Ascending aorta (tissue), 2 donors: Measurements from ENCODE around the gene SUSD5. TPM values are rescaled to one million over a fixed set of nuclear protein-coding genes. Genes with fewer than 3 reads are reported as not detected.
A peak's percentile ranks its signal among the peaks of the same experiment; 100 is the strongest.

Source experiments
- DNase-seq, 2 donors: peaks; one replicate each; pipeline ENCODE4 v3.0.0-alpha.2; 2019; ENCODE audit warnings: low spot score in 2 of 2
- H3K27ac ChIP-seq, 2 donors: fragments of 200-600 bp; sonication (generic); one replicate each; pipeline ENCODE4 v1.5.1; 2016 to 2017; ENCODE audit warnings: mild to moderate bottlenecking in 1 of 2
- H3K27me3 ChIP-seq: fragments of 200-600 bp; sonication (generic); one replicate; pipeline ENCODE4 v1.5.1; 2017
- H3K36me3 ChIP-seq, 2 donors: fragments of 200-600 bp; sonication (generic); one replicate each; pipeline ENCODE4 v1.5.1; 2016
- H3K4me1 ChIP-seq, 2 donors: fragments of 200-600 bp; sonication (generic); one replicate each; pipeline ENCODE4 v1.5.1; 2016 to 2017; ENCODE audit warnings: mild to moderate bottlenecking in 1 of 2
- H3K4me3 ChIP-seq, 2 donors: fragments of 200-600 bp; sonication (generic); one replicate each; pipeline ENCODE4 v1.5.1; 2016 to 2017; ENCODE audit warnings: mild to moderate bottlenecking in 1 of 2
- H3K9me3 ChIP-seq, 2 donors: fragments of 200-600 bp; sonication (generic); one replicate each; pipeline ENCODE4 v1.5.1; 2016
- intact Hi-C: fragments of 100-400 bp; cut with DNase I; formaldehyde crosslinking; loops from one replicate; pipeline ENCODE4 v1.15.1; 2023
- total RNA-seq: library from RNA; depleted of rRNA; stranded (reverse); fragments of >200 nt; gene quantifications from one replicate; pipeline ENCODE4 v1.1.0, GENCODE V29; 2016
- TF ChIP-seq, protein P1 (sequence below), 3 experiments: fragments of 200-600 bp in 2 of 3; fragments of 450-650 bp in 1 of 3; sonication (generic) in 2 of 3; IDR thresholded peaks; one replicate each; pipeline ENCODE4 v1.5.1; 2016 to 2019; ENCODE audit warnings: antibody characterized with exemption in 3 of 3, mild to moderate bottlenecking in 1 of 3, moderate library complexity in 1 of 3

SUSD5 gene
- total RNA-seq, 1 donor from 2014 or later = 68.0 TPM

DNA sequence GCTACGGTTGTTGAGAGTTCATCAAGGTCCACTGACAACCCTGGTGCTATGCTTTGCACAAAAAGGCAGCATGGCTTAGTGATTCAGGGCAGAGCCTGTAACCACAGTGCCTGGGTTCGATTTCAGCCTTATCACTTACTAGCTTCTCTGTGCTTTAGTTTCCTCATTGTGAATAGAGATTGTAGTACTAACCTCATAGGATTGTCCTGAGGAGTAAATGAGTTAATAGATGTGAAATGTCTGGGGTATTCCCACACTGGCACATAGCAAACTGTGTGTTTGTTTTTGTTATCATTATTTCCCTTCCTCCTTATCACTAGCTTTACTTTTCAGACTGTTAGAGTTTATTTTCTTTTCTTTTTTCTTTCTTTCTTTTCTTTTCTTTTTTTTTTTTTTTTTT is 88.5 kb downstream of the SUSD5 start:
- TF ChIP-seq, protein P1, sequence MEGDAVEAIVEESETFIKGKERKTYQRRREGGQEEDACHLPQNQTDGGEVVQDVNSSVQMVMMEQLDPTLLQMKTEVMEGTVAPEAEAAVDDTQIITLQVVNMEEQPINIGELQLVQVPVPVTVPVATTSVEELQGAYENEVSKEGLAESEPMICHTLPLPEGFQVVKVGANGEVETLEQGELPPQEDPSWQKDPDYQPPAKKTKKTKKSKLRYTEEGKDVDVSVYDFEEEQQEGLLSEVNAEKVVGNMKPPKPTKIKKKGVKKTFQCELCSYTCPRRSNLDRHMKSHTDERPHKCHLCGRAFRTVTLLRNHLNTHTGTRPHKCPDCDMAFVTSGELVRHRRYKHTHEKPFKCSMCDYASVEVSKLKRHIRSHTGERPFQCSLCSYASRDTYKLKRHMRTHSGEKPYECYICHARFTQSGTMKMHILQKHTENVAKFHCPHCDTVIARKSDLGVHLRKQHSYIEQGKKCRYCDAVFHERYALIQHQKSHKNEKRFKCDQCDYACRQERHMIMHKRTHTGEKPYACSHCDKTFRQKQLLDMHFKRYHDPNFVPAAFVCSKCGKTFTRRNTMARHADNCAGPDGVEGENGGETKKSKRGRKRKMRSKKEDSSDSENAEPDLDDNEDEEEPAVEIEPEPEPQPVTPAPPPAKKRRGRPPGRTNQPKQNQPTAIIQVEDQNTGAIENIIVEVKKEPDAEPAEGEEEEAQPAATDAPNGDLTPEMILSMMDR (IDR thresholded peaks at IDR 0.05) = no peak
- Histone ChIP-seq H3K36me3 (peaks cover 52 to 78% of the 10 kb centered on the region in 2 donors), H3K4me3 (no peak overlapping the region), H3K9me3 (no peaks in the 10 kb centered on the region), H3K4me1 (peaks cover 0 to 11% of the 10 kb centered on the region in 2 donors), H3K27ac (no peak overlapping the region), H3K27me3 (no peaks in the 10 kb centered on the region)
- intact Hi-C loops = loop anchor here (2.0 kb wide), 2 partner anchors 19 to 89 kb away; partner anchors contain the start of gene SUSD5
- DNase-seq = no peak

DNA sequence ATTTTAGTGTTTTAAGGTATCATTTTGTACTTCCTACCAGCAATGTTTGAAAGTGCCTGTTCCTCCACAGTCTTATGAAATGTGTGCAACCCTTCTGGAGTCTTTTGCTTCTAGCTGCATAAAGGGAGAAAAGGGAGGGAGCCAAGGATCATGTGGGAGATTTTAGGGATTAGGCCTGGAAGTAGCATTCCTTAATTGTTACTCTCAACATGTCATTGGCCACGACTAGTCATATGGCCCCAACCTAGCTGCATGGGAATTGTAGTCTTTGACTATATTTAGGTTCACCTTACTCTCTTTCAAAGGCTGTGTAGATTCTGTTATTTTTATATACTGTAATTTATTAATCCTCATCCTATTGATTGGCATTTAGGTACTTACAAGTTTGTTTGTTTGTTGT is 89.9 kb downstream of the SUSD5 start:
- Histone ChIP-seq H3K27me3 (no peaks in the 10 kb centered on the region), H3K36me3 (peaks cover 49 to 74% of the 10 kb centered on the region in 2 donors), H3K27ac (no peak overlapping the region), H3K9me3 (no peaks in the 10 kb centered on the region), H3K4me3 (no peak overlapping the region), H3K4me1 (peaks cover 0 to 11% of the 10 kb centered on the region in 2 donors)
- DNase-seq = no peak
- TF ChIP-seq, protein P1 (IDR thresholded peaks at IDR 0.05) = no peak
- intact Hi-C loops = no loop called here

DNA sequence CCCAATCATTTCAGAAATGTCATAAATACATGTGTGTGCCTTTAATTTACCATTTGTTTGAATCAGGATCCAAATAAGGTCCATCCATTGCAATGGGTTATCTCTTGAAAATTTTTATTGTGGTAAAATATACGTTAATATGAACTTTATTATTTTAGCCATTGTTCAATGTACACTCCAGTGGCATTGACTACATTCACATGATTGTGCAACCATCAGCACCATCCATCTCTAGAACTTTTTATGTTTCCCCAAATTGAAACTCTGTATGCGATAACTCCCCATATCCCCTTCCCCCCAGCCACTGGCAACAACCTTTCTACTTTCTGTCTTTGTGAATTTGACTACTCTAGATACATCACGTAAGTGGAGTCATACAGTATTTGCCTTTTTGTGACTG is 92.8 kb downstream of the SUSD5 start:
- DNase-seq = no peak
- Histone ChIP-seq H3K27me3 (no peaks in the 10 kb centered on the region), H3K36me3 (peaks cover 56 to 73% of the 10 kb centered on the region in 2 donors), H3K27ac (no peak overlapping the region), H3K9me3 (no peaks in the 10 kb centered on the region), H3K4me1 (peaks cover 0 to 2% of the 10 kb centered on the region in 2 donors), H3K4me3 (no peak overlapping the region)
- intact Hi-C loops = no loop called here
- TF ChIP-seq, protein P1 (IDR thresholded peaks at IDR 0.05) = no peak

DNA sequence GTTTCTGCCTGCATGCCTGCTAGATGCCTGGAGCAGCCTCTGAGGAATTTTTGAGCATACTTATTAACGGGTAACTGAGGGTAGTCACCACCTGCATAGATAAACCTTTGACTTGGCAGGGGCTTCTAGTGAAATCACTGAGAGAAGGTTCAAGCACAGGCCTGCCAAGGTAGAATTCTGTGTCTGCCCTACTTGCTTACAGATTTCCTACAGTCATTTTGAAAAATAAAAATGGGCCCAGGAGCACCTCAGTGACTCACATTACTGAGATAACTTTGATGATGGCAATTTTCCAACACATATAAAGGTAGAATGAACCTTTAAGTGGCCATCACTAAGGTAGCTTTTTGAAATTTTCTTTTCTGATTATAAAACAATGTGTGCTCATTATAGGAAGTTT is 94.0 kb downstream of the SUSD5 start:
- H3K27ac ChIP-seq = peak overlapping the region in 1 of 2 donors; percentile 46
- peaks cover 55 to 71% of the 10 kb centered on the region in 2 donors for H3K36me3 ChIP-seq
- no peaks in the 10 kb centered on the region for H3K27me3 ChIP-seq
- peaks cover 0 to 5% of the 10 kb centered on the region in 2 donors for H3K4me1 ChIP-seq
- TF ChIP-seq, protein P1 (IDR thresholded peaks at IDR 0.05) = no peak
- intact Hi-C loops = no loop called here
- no peak overlapping the region for H3K4me3 ChIP-seq
- no peaks in the 10 kb centered on the region for H3K9me3 ChIP-seq
- DNase-seq = no peak

DNA sequence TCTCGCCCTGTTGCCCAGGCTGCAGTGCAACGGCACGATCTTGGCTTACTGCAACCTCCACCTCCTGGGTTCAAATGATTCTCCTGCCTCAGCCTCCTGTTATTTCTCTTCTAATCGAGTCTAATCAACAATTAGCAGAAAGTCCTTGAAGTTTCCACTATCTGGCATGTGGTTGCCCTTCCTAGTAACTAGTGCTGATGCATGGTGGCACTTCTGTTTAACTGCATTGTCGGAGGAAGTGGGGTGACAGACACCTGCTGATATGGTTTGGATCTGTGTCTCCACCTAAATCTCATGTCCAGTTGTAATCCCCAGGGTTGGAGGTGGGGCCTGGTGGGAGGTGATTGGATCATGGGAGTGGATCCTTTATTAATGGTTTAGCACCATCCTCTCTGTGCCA is 95.6 kb downstream of the SUSD5 start:
- no peaks in the 10 kb centered on the region for H3K9me3 ChIP-seq
- peaks cover 7 to 18% of the 10 kb centered on the region in 2 donors for H3K4me1 ChIP-seq
- TF ChIP-seq, protein P1 (IDR thresholded peaks at IDR 0.05) = no peak
- intact Hi-C loops = no loop called here
- peak overlapping the region in 1 of 2 donors; percentile 1 for H3K27ac ChIP-seq
- H3K36me3 ChIP-seq = peaks cover 54 to 70% of the 10 kb centered on the region in 2 donors
- H3K27me3 ChIP-seq = no peaks in the 10 kb centered on the region
- no peak for DNase-seq
- no peak overlapping the region for H3K4me3 ChIP-seq

DNA sequence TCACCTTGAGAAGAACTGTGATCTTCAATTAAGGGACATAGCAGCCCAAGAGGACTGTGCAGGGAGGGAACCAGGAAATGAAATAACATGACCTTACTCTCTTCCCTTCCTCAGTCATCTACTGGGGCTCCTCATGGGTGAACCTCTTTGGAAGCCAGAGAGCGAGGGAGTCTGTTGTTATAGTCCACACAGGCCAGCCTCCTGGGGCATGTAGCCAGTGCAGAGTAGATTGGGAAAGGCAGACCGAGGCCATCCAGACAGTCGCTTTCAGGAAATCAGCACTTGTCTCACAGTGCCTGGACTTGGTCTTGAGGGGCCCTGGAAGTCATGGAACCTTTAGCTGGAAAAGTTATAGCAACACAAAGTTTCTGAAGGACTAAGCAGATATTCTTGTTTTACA is 98.7 kb downstream of the SUSD5 start:
- TF ChIP-seq, protein P1 (IDR thresholded peaks at IDR 0.05) = no peak
- peaks cover 38 to 39% of the 10 kb centered on the region in 2 donors for H3K36me3 ChIP-seq
- DNase-seq = no peak
- peaks cover 7 to 28% of the 10 kb centered on the region in 2 donors for H3K4me1 ChIP-seq
- H3K9me3 ChIP-seq = no peaks in the 10 kb centered on the region
- H3K4me3 ChIP-seq = no peak overlapping the region
- H3K27me3 ChIP-seq = no peaks in the 10 kb centered on the region
- intact Hi-C loops = no loop called here
- H3K27ac ChIP-seq = peak overlapping the region; percentile 9 to 61
